ENCODE measurements around the gene C5orf58. TPM values are rescaled to one million over a fixed set of nuclear protein-coding genes. Genes with fewer than 3 reads are reported as not detected.

The C5orf58 gene
- total and polyA plus RNA-seq, 2 donors (not counting 1 experiment from before 2014, with no cell fraction given) = not detected

- H3K9ac ChIP-seq (ENCODE audit: low read length) = no peak overlapping the region
- peaks cover 0 to 1% (median 0%) of the 10 kb centered on the region in 4 experiments for H3K27me3 ChIP-seq (replicated peaks in 1 of 4; ENCODE audit: control extremely low read depth in 1 of 4, control insufficient read depth in 3 of 4, insufficient read depth in 4 of 4, low read length in 3 of 4)
- no peak for TF ChIP-seq CTCF (IDR thresholded peaks at IDR 0.05)
- no peak for TF ChIP-seq EZH2 (IDR thresholded peaks at IDR 0.05; ENCODE audit: borderline replicate concordance, insufficient read depth, low read depth, low read length, poor library complexity, severe bottlenecking)
- H3K4me3 ChIP-seq (ENCODE audit: control extremely low read depth in 1 of 5, extremely low read depth in 1 of 5, insufficient read depth in 1 of 5, low read depth in 2 of 5, low read length in 4 of 5) = no peak overlapping the region
- CTCF ChIA-PET = interaction anchor here (1.2 to 14.2 kb wide), 4 partner anchors 16 to 198 kb away, joined by 3 to 189 read pairs (median 7); no protein-coding TSS in a partner anchor
- intact Hi-C loops (cut with micrococcal nuclease) = no loop called here
- DNase-seq (no peak), ATAC-seq (ENCODE audit: low read depth) (no peak)
- WGBS (ENCODE audit: insufficient coverage) = 73% methylated on average over 2 of the region's 6 CpGs
- Mint-ChIP-seq H3K4me3 (no peak overlapping the region), H3K27me3 (peaks cover 6% of the 10 kb centered on the region), H3K4me1 (peaks cover 9% of the 10 kb centered on the region), H3K27ac (no peak overlapping the region), H3K9me3 (ENCODE audit: insufficient read depth) (no peaks in the 10 kb centered on the region)
- no peaks in the 10 kb centered on the region for H3K36me3 ChIP-seq (replicated peaks in 1 of 2; ENCODE audit: control extremely low read depth in 1 of 2, control insufficient read depth in 1 of 2, extremely low read depth in 1 of 2, insufficient read depth in 2 of 2, low read length in 1 of 2)
- no peak overlapping the region for H3K27ac ChIP-seq (ENCODE audit: low read length in 2 of 2)
- H3K79me2 ChIP-seq (ENCODE audit: control insufficient read depth, insufficient read depth, low read length) = no peaks in the 10 kb centered on the region
- H2AFZ ChIP-seq (ENCODE audit: insufficient read depth, low read depth, low read length, poor library complexity, severe bottlenecking) = no peak overlapping the region
- H3K4me1 ChIP-seq (ENCODE audit: control insufficient read depth in 2 of 2, insufficient read depth in 2 of 2, low read length in 2 of 2) = no peaks in the 10 kb centered on the region
- no peak overlapping the region for H3K4me2 ChIP-seq (replicated peaks; ENCODE audit: low read depth, low read length, poor library complexity, severe bottlenecking)
- no peaks in the 10 kb centered on the region for H4K20me1 ChIP-seq (ENCODE audit: control insufficient read depth, insufficient read depth, low read length, poor library complexity, severe bottlenecking)
- POLR2A ChIA-PET = no interaction called here
- H3K9me3 ChIP-seq (ENCODE audit: control extremely low read depth in 1 of 3, control insufficient read depth in 2 of 3, insufficient read depth in 1 of 3, low read length in 2 of 3) = no peaks in the 10 kb centered on the region
Observed at GRCh38 chr5:170221327-170221741, 11.5 kb upstream of the C5orf58 start.

- no peaks in the 10 kb centered on the region for H3K9me3 Mint-ChIP-seq (ENCODE audit: insufficient read depth)
- ChIA-PET CTCF (interaction anchor here (6.6 to 14.2 kb wide), 3 partner anchors 44 to 196 kb away, joined by 57 to 189 read pairs (median 104); no protein-coding TSS in a partner anchor), POLR2A (no interaction called here)
- H3K27me3 Mint-ChIP-seq = peaks cover 6% of the 10 kb centered on the region
- H2AFZ ChIP-seq (ENCODE audit: insufficient read depth, low read depth, low read length, poor library complexity, severe bottlenecking) = no peak overlapping the region
- H3K27ac Mint-ChIP-seq = no peak overlapping the region
- H3K27ac ChIP-seq (ENCODE audit: low read length in 2 of 2) = no peak overlapping the region
- TF ChIP-seq CTCF (IDR thresholded peaks at IDR 0.05) = no peak
- no peak for TF ChIP-seq EZH2 (IDR thresholded peaks at IDR 0.05; ENCODE audit: borderline replicate concordance, insufficient read depth, low read depth, low read length, poor library complexity, severe bottlenecking)
- H3K27me3 ChIP-seq (replicated peaks in 1 of 4; ENCODE audit: control extremely low read depth in 1 of 4, control insufficient read depth in 3 of 4, insufficient read depth in 4 of 4, low read length in 3 of 4) = no peaks in the 10 kb centered on the region
- H3K4me2 ChIP-seq (replicated peaks; ENCODE audit: low read depth, low read length, poor library complexity, severe bottlenecking) = no peak overlapping the region
- no peak for DNase-seq
- no peaks in the 10 kb centered on the region for H4K20me1 ChIP-seq (ENCODE audit: control insufficient read depth, insufficient read depth, low read length, poor library complexity, severe bottlenecking)
- H3K4me3 Mint-ChIP-seq = no peak overlapping the region
- H3K79me2 ChIP-seq (ENCODE audit: control insufficient read depth, insufficient read depth, low read length) = no peaks in the 10 kb centered on the region
- intact Hi-C loops (cut with micrococcal nuclease) = no loop called here
- no peak overlapping the region for H3K4me3 ChIP-seq (ENCODE audit: control extremely low read depth in 1 of 5, extremely low read depth in 1 of 5, insufficient read depth in 1 of 5, low read depth in 2 of 5, low read length in 4 of 5)
- no peaks in the 10 kb centered on the region for H3K9me3 ChIP-seq (ENCODE audit: control extremely low read depth in 1 of 3, control insufficient read depth in 2 of 3, insufficient read depth in 1 of 3, low read length in 2 of 3)
- H3K4me1 ChIP-seq (ENCODE audit: control insufficient read depth in 2 of 2, insufficient read depth in 2 of 2, low read length in 2 of 2) = no peaks in the 10 kb centered on the region
- H3K4me1 Mint-ChIP-seq = peaks cover 9% of the 10 kb centered on the region
- ATAC-seq (ENCODE audit: low read depth) = no peak
- no peak overlapping the region for H3K9ac ChIP-seq (ENCODE audit: low read length)
- no peaks in the 10 kb centered on the region for H3K36me3 ChIP-seq (replicated peaks in 1 of 2; ENCODE audit: control extremely low read depth in 1 of 2, control insufficient read depth in 1 of 2, extremely low read depth in 1 of 2, insufficient read depth in 2 of 2, low read length in 1 of 2)
Observed at GRCh38 chr5:170223360-170223759, 9.4 kb upstream of the C5orf58 start.

All from B cell (primary cell).